HCT116 (cell line): Measurements from ENCODE around the gene NR1D2.
A peak's percentile ranks its signal among the peaks of the same experiment; 100 is the strongest.

Source experiments
- CTCF ChIP-seq, 3 experiments: fragments of 200-600 bp in 1 of 3; sonication (generic) in 1 of 3; IDR thresholded peaks in 2 of 3; conservative IDR thresholded peaks in 1 of 3; 2 replicates each; pipeline ENCODE4 v1.5.1; 2012 to 2017; ENCODE audit warnings: low read depth in 2 of 3, low read length in 2 of 3, antibody characterized with exemption in 1 of 3, borderline replicate concordance in 1 of 3, control low read depth in 1 of 3, mild to moderate bottlenecking in 1 of 3, mixed read lengths in 1 of 3, mixed run types in 1 of 3, moderate library complexity in 1 of 3; ENCODE audit not compliant: insufficient read depth in 1 of 3
- EGR1 ChIP-seq: IDR thresholded peaks from 2 replicates; pipeline ENCODE4 v1.6.1; 2012; ENCODE audit warnings: low read depth
- EZH2phosphoT487 ChIP-seq: fragments of 200-600 bp; IDR thresholded peaks from 2 replicates; pipeline ENCODE4 v1.6.1; 2018; ENCODE audit warnings: antibody characterized with exemption, borderline replicate concordance
- REST ChIP-seq: IDR thresholded peaks from 2 replicates; pipeline ENCODE4 v1.6.1; 2012; ENCODE audit warnings: low read depth

GRCh38 chr3:23945913-23946687 is 1.0 kb downstream of the NR1D2 start:
- TF ChIP-seq CTCF (IDR thresholded peaks at IDR 0.05 in 2 of 3, conservative IDR thresholded peaks at IDR 0.05 in 1 of 3; ENCODE audit: borderline replicate concordance in 1 of 3, insufficient read depth in 1 of 3, low read depth in 2 of 3, low read length in 2 of 3) (no peak), EZH2phosphoT487 (no peak), REST (no peak), EGR1 (peak; percentile 95)
